D721Med (cell line): Measurements from ENCODE around the gene CYP4F11.
"Not testable (repeated sequence)": the region's sequence is repeated elsewhere in the genome, so short reads cannot be mapped to it uniquely, and the experiment has no call there.

Source experiments
- DNase-seq: peaks from one replicate; pipeline ENCODE4 v3.0.0; 2011; ENCODE audit warnings: low spot score; ENCODE audit not compliant: insufficient read length
- FAIRE-seq: peaks from 2 replicates; lab custom pipeline; 2011; peaks lifted over from hg19 to GRCh38; lab: Jason Lieb, UNC
- TF ChIP-seq, protein P1 (sequence below): IDR thresholded peaks from 2 replicates; pipeline ENCODE4 v1.5.1; 2012; ENCODE audit warnings: mild to moderate bottlenecking, control low read depth; ENCODE audit not compliant: insufficient read depth; ENCODE audit errors: missing control alignments

CYP4F11 gene

DNA sequence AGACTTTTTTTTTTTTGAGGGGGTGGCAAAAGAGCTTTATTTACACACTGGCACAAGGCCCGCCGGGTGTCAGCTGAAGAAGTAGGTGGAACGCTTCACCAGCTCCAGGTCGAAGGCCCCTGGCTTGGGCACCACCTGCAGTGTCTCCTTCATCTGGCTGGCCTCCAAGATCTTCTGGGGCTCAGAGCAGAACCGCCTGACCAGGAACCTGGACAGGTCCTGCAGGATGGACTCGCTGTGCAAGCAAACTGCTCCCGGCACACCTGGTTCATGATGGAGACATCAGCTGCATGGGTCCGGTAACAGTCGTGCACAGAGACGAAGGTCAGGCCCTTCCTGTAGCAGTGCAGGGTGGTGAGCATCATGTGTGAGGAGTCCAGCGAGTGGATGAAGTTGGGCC lies 32.1 kb downstream of the CYP4F11 start:
- DNase-seq = no peak
- TF ChIP-seq, protein P1, sequence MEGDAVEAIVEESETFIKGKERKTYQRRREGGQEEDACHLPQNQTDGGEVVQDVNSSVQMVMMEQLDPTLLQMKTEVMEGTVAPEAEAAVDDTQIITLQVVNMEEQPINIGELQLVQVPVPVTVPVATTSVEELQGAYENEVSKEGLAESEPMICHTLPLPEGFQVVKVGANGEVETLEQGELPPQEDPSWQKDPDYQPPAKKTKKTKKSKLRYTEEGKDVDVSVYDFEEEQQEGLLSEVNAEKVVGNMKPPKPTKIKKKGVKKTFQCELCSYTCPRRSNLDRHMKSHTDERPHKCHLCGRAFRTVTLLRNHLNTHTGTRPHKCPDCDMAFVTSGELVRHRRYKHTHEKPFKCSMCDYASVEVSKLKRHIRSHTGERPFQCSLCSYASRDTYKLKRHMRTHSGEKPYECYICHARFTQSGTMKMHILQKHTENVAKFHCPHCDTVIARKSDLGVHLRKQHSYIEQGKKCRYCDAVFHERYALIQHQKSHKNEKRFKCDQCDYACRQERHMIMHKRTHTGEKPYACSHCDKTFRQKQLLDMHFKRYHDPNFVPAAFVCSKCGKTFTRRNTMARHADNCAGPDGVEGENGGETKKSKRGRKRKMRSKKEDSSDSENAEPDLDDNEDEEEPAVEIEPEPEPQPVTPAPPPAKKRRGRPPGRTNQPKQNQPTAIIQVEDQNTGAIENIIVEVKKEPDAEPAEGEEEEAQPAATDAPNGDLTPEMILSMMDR = no peak
- no peak for FAIRE-seq

GRCh38 chr19:15900504-15900903 lies 33.8 kb downstream of the CYP4F11 start:
- TF ChIP-seq, protein P1 = no peak
- DNase-seq = no peak
- no peak for FAIRE-seq

DNA sequence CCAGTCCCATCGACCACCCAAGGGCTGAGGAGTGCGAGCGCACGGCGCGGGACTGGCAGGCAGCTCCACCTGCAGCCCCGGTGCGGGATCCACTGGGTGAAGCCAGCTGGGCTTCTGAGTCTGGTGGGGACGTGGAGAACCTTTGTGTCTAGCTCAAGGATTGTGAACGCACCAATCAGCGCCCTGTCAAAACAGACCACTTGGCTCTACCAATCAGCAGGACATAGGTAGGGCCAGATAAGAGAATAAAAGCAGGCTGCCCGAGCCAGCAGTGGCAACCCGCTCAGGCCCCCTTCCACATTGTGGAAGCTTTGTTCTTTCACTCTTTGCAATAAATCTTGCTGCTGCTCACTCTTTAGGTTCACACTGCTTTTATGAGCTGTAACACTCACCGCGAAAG lies 34.3 kb downstream of the CYP4F11 start:
- not testable (repeated sequence) for FAIRE-seq

DNA sequence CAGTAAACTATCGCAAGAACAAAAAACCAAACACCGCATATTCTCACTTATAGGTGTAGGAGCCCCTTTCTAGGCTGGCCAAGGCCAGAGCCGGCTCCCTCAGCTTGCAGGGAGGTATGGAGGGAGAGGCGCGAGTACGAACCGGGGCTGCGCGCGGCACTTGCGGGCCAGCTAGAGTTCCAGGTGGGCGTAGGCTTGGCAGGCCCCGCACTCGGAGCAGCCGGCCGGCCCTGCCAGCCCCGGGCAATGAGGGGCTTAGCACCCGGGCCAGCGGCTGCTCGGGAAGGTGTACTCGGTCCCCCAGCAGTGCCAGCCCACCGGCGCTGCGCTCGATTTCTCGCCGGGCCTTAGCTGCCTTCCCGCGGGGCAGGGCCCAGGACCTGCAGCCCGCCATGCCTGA lies 34.8 kb downstream of the CYP4F11 start:
- not testable (repeated sequence) for FAIRE-seq

More for the DNA sequence above, 34.3 kb downstream of the CYP4F11 start:
- not testable (repeated sequence) for DNase-seq

DNA sequence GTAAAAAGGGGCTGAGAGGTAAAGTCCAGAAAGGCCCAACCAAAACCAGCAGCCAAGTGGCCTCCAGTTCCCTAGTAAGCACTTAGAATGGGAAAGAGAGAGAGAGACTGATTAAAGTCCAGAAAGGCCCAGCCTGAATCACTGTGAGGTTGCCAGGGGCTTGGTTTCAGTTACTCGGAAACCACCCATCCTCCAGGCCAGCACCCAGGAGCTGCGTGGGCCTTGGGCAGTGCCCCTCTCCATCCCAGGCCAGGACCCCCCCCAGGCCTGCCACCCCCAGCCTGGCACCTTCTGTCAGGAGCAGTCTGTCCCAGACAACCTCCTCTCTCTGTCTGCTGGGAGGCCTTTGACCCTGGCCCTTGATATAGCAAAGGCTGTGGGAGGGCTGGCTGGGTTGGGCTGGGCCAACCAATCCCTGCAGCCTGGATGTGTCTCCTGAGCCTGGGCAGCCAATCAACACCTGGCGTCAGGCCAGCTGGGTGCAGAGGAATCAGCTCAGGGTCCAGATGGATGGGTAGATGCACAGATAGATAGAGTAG lies 36.5 kb downstream of the CYP4F11 start, which contains the start of gene CYP4F2:
TSS of gene CYP4F2 (minus strand) at position 337 of the 539 bp plus-strand sequence. CDS start 463 bp downstream, outside the sequence.
- FAIRE-seq (no peak), DNase-seq (no peak)
- TF ChIP-seq, protein P1 = no peak

More for the DNA sequence above, 34.8 kb downstream of the CYP4F11 start:
- DNase-seq = not testable (repeated sequence)

- FAIRE-seq (no peak), DNase-seq (no peak)
- TF ChIP-seq, protein P1 = no peak
Observed at GRCh38 chr19:15897026-15897737, 37.1 kb downstream of the CYP4F11 start.

DNA sequence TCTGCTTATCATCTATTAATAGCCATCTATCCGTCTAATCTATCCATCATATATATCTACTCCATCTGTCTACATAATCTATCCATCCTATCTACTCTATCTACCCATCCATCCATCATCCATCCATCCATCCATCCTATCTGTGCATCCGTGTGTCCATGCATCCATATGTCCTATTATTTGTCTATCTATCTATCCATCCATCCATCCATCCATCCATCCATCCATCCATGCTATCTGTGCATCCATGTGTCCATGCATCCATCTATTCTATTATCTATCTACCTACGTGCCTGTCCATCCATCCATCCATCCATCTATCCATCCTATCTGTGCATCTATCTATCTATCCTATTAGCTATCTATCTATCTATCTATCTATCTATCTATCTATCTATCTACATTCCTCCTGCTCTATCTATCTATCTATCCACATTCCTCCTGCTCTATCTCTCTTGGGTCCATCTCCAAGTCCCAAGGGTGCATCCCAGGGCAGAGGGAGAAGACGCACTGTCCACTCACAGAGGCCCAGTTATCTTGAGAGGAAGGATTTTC lies 38.4 kb downstream of the CYP4F11 start:
- no peak for FAIRE-seq
- TF ChIP-seq, protein P1 = no peak
- no peak for DNase-seq

DNA sequence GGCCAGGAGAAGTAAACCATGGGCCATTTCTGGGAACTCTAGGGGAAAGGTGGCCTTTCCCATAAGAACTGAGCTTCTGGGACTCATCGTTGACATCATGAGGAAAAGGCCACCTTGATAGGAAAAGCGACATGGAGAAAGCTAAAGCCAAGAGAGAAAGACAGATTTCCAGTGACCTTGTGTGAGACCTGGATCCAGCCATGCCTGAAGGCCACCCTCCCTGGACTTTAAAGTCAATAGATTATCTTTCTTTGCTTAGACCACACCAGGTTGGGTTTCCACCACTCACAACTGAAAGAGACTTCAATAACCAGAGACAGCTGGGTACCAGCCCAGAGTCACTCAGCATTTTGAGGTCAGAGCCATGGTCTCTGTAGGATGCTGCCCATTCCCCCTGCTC lies 40.0 kb downstream of the CYP4F11 start:
- TF ChIP-seq, protein P1 = no peak
- no peak for DNase-seq
- no peak for FAIRE-seq
